Body of pancreas (tissue), 4 donors: ENCODE results near the gene HOXC11. TPM values are rescaled to one million over a fixed set of nuclear protein-coding genes. Genes with fewer than 3 reads are reported as not detected.

Experiments used
- ATAC-seq: fragments of 150-250 bp; one replicate; pipeline ENCODE4 v1.9.1; 2016
- DNase-seq, 4 donors: peaks; one replicate each; pipeline ENCODE4 v3.0.0-alpha.2; 2019
- H3K27ac ChIP-seq, 4 donors: fragments of 200-600 bp; sonication (generic); 1 replicate in 3 of 4; 2 replicates in 1 of 4; pipeline versions ENCODE4 v1.5.1 to v1.6.1; 2016 to 2019; ENCODE audit warnings: mild to moderate bottlenecking in 1 of 4, mixed read lengths in 1 of 4, moderate library complexity in 1 of 4
- H3K27me3 ChIP-seq, 2 donors: fragments of 200-600 bp; sonication (generic); one replicate each; pipeline ENCODE4 v1.6.0; 2016; ENCODE audit warnings: mild to moderate bottlenecking in 1 of 2
- H3K36me3 ChIP-seq, 2 donors: fragments of 200-600 bp; sonication (generic); replicated peaks in 1 of 2; 2 replicates each; pipeline ENCODE4 v1.5.1; 2016; ENCODE audit warnings: low read depth in 2 of 2; ENCODE audit not compliant: insufficient read depth in 1 of 2
- H3K4me1 ChIP-seq: fragments of 200-600 bp; sonication (generic); one replicate; pipeline ENCODE4 v1.6.0; 2016
- H3K4me3 ChIP-seq, 2 donors: fragments of 200-600 bp; sonication (generic); 1 replicate in 1 of 2; 2 replicates in 1 of 2; pipeline ENCODE4 v1.5.1; 2016 to 2019
- H3K9me3 ChIP-seq, 3 donors: fragments of 200-600 bp; sonication (generic); 1 replicate in 2 of 3; 2 replicates in 1 of 3; pipeline ENCODE4 v1.5.1; 2016
- POLR2A ChIP-seq, 3 donors: fragments of 450-650 bp; IDR thresholded peaks; one replicate each; pipeline ENCODE4 v1.6.1; 2016; ENCODE audit warnings: antibody characterized with exemption in 3 of 3, mild to moderate bottlenecking in 2 of 3
- WGBS, 2 donors: methylation state at CpG; one replicate each; pipeline ENCODE4 v1.1.5; 2017; 5-methylcytosine and 5-hydroxymethylcytosine counted together
- intact Hi-C: fragments of 100-400 bp; cut with DNase I; formaldehyde crosslinking; loops from one replicate; pipeline ENCODE4 v1.15.1; 2023
- total RNA-seq, 2 donors: library from RNA; depleted of rRNA; stranded (reverse); fragments of >200 nt; gene quantifications; one replicate each; pipeline ENCODE4 v1.1.0, GENCODE V29; 2016
- TF ChIP-seq, protein P1 (sequence below), 7 experiments: fragments of 450-650 bp in 4 of 7; fragments of 200-600 bp in 3 of 7; sonication (generic) in 3 of 7; IDR thresholded peaks; one replicate each; pipeline ENCODE4 v1.5.1; 2016 to 2019; ENCODE audit warnings: antibody characterized with exemption in 7 of 7

The HOXC11 gene
- total RNA-seq, 2 donors from 2014 or later, result not detected

DNA sequence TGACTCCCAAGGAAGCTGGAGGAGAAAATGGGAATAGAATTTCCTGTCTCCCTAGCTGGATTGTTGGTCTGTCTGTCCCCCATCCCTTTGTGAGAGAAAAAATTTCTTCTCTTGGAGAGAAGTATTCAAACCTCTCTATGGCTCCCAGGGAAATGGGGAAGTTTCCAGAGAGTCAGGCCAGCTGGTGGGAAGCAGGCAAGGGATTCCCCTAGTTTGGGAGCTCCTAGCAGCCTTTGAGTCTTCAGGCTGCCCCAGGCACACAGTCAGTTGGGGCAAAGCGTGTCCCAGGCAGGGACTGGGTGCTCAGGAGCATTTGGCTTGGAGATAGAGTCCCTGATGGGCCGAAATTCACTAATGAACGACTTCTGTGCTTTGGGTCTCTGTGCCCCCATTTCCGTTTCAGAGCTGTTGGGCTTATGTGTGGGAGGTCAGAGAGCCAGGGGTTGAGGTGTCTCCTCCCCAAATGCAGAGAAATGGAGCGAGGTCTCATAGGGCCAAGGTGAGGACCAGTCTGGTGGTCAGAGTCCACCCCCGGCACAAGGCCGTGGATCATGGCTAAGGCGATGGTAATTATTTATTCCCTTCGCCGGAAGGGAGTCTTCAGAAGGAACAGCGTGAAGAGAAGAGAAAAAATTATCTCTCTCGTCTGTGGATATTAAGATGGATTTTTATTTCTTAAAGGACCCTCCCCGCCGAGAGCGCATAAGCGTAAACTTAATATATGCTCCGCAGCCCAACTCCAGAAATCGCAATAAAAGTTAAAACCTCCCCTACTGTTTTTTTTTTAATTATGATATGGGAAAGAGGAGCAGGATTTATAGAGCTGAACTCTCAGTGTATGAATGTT, 20.5 kb downstream of the HOXC11 start:
- WGBS, 2 donors, result 39 to 45% methylated on average over 13 to 18 of the region's 18 CpGs
- intact Hi-C loops, result no loop called here
- DNase-seq, result no peak
- no peak overlapping the region for H3K27ac ChIP-seq
- H3K27me3 ChIP-seq, result peaks cover 6 to 81% of the 10 kb centered on the region in 2 donors
- ATAC-seq, result no peak
- H3K9me3 ChIP-seq, result no peaks in the 10 kb centered on the region
- H3K4me1 ChIP-seq, result peaks cover 41% of the 10 kb centered on the region
- no peaks in the 10 kb centered on the region for H3K36me3 ChIP-seq
- no peak overlapping the region for H3K4me3 ChIP-seq
- no peak for TF ChIP-seq POLR2A (IDR thresholded peaks at IDR 0.05)
- TF ChIP-seq, protein P1, sequence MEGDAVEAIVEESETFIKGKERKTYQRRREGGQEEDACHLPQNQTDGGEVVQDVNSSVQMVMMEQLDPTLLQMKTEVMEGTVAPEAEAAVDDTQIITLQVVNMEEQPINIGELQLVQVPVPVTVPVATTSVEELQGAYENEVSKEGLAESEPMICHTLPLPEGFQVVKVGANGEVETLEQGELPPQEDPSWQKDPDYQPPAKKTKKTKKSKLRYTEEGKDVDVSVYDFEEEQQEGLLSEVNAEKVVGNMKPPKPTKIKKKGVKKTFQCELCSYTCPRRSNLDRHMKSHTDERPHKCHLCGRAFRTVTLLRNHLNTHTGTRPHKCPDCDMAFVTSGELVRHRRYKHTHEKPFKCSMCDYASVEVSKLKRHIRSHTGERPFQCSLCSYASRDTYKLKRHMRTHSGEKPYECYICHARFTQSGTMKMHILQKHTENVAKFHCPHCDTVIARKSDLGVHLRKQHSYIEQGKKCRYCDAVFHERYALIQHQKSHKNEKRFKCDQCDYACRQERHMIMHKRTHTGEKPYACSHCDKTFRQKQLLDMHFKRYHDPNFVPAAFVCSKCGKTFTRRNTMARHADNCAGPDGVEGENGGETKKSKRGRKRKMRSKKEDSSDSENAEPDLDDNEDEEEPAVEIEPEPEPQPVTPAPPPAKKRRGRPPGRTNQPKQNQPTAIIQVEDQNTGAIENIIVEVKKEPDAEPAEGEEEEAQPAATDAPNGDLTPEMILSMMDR (IDR thresholded peaks at IDR 0.05), result no peak

- WGBS, 2 donors, result 13 to 18% methylated on average over 9 to 19 of the region's 19 CpGs
- peaks cover 40% of the 10 kb centered on the region for H3K4me1 ChIP-seq
- intact Hi-C loops, result no loop called here
- ATAC-seq (no peak), DNase-seq (no peak)
- peaks cover 6 to 81% of the 10 kb centered on the region in 2 donors for H3K27me3 ChIP-seq
- no peak overlapping the region for H3K4me3 ChIP-seq
- no peak overlapping the region for H3K27ac ChIP-seq
- no peaks in the 10 kb centered on the region for H3K36me3 ChIP-seq
- TF ChIP-seq, protein P1 (IDR thresholded peaks at IDR 0.05), result no peak
- TF ChIP-seq POLR2A (IDR thresholded peaks at IDR 0.05), result no peak
- no peaks in the 10 kb centered on the region for H3K9me3 ChIP-seq
Observed at GRCh38 chr12:53994009-53994263, 21.0 kb downstream of the HOXC11 start.

DNA sequence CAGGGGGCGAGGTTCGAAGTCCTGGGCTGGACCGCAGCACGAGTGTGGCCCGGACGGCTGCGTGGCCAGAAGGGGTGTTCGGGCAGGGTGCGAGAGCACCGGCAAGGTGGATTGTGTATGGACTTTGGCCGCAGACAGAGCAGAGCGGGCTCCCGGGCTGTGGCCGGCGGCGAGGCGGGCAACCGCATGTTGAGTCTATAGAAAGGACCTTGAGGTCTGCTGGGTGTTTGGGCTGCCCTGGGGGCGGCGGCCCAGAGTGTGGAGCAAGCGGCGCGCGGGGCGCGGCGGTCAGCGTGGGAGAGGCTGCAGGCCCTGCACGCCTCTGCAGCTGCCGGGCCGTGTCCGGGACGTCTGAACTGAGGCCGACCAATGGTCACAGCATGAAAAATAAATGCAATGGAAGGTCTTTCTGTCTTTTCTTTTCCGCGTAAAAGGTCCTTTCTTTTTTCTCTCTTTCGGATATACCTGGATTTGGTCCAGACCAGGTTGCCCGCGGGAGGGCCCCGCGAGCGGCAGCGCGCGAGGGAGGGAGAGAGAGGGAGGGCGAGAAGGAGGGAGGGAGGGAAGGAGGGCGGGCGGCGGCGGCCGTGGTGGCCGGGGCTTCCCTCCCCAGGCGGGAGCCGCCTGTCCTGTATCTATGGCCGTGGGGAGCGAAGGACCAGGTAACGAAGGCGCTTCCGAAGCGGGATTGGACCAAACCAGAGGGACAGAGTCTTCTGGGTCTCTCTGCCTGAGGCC, 21.5 kb downstream of the HOXC11 start:
- Histone ChIP-seq H3K9me3 (no peaks in the 10 kb centered on the region), H3K27me3 (peaks cover 6 to 79% of the 10 kb centered on the region in 2 donors), H3K4me1 (peaks cover 36% of the 10 kb centered on the region), H3K4me3 (no peak overlapping the region), H3K36me3 (no peaks in the 10 kb centered on the region), H3K27ac (no peak overlapping the region)
- TF ChIP-seq POLR2A (IDR thresholded peaks at IDR 0.05), result no peak
- TF ChIP-seq, protein P1 (IDR thresholded peaks at IDR 0.05), result no peak
- 2 to 5% methylated on average over 28 to 60 of the region's 60 CpGs for whole genome bisulfite sequencing, 2 donors
- ATAC-seq, result peak; percentile 37
- DNase-seq, result peak in 1 of 4 donors; percentile 41
- intact Hi-C loops, result no loop called here

GRCh38 chr12:53995002-53995377, 22.1 kb downstream of the HOXC11 start:
- Histone ChIP-seq H3K4me3 (no peak overlapping the region), H3K27me3 (peaks cover 6 to 77% of the 10 kb centered on the region in 2 donors), H3K4me1 (peaks cover 39% of the 10 kb centered on the region), H3K36me3 (no peaks in the 10 kb centered on the region), H3K9me3 (no peaks in the 10 kb centered on the region), H3K27ac (no peak overlapping the region)
- DNase-seq, result no peak
- WGBS, 2 donors, result 9 to 11% methylated on average over 16 to 17 of the region's 17 CpGs
- ATAC-seq, result no peak
- intact Hi-C loops, result no loop called here
- TF ChIP-seq, protein P1 (IDR thresholded peaks at IDR 0.05), result no peak
- TF ChIP-seq POLR2A (IDR thresholded peaks at IDR 0.05), result no peak
